Activated T-cell treated with anti-CD3 and anti-CD28 coated beads for 24 hours (primary cell): Measurements from ENCODE around the gene THRAP3.

Experiments used
- DNase-seq: peaks from one replicate; pipeline ENCODE4 v3.0.0-alpha.2; 2020; ENCODE audit warnings: low read depth

THRAP3 gene

DNA sequence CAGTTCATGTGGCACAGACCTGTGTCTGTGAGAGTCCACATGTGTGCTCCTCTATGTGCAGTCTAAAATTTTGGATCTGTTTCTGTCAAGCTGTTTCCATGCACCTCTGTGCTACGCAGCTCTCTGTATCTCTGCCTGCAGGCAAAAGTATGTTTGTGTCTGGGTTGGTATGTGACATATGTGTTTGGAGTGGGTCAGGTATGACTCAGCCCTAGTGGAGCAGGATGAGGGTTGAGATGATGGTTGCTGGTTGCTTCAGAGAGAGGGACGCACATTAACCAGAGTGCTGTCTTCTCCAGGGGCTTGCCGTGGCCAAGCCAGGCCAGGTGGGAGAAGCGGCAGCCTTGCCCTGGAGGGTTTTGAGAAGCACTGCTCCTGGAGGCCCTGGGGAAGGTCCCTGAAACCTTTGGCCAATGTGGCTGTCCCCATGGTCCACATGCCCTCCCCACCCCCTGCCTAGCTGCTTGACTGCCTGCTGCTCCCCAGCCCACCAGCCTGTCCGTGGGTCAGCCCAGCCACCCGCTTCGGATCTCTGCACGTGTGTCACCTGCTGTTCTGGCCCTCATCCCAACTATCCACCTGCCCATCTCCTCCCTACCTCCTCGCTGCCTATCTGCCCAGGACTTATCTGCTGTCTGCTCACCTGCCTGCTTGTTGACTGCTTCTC, 103.3 kb downstream of the THRAP3 start:
- no peak for DNase-seq

DNA sequence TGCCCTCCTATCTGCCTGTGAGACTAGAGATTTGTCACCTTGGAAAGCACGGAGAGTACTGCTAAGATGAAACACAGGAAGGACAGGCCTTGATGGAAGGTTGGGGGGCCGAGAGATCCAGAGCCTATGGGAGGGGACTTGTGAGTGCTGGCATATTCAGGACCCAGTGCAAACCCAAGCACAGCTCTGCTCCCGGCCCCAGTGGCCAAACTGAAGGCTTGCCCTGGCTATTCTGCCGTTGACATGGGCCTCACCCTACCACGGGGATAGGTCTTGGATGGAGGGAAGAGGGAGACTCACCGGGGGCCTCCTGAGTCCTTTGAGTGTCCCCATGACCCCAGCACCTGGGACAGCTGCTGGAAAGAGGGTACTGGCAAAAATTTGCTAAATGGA, 103.8 kb downstream of the THRAP3 start:
- no peak for DNase-seq

DNA sequence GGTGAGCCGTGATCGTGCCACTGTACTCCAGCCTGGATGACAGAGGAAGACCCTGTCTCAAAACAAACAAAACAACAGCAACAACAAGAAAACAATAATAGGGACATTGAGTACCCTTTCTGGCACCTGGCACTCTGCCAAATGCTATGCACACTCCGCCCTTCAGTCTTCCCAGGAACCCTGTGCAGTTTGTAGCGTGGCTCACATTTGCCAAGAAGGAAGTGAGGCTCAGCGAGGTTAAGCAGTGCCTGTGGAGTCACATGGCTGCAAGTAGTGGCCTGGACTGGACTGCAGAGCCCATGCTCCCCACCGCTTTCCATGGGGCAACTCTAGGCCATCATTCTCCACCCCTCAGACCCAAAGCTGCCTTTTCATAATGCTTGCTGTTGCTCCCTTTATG, 104.5 kb downstream of the THRAP3 start:
- no peak for DNase-seq

DNA sequence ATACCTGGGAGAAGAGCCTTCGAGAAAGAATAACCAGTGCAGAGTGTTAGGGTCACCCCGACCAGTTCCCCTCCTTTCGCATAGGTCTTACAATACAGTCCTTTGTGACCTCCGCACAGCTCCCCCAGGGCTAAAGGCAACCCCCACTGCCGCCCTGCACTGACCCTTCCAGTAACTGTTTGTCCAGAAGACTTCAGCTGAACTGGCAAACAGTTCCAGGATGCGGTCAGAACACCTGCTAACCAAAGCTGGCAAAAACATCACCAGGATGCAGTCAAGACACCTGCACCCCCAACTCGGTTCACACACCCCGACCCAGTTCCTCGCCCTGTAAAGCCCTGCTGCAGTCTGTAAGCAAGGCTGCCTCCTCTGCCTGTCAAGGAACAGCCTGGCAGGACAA, 105.6 kb downstream of the THRAP3 start:
- DNase-seq: no peak

DNA sequence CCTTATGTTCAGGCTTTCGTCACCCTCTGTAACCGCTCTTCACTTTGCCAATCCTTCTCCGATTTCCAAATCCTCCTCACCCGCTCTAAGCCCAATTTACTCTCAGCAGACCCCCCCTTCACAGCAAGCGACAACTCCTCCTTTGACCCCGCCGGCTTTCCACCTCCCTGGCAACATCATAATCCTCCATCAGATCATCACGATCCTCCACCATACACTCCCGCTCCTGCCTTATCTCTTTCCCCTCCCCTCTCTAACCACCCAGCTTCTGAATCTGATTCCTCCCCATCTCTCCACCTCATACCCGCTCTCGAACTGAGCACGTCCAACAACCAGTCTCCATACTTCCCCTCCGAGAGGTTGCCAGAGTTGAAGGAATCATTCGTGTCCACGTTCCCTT, 106.7 kb downstream of the THRAP3 start:
- no peak for DNase-seq

DNA sequence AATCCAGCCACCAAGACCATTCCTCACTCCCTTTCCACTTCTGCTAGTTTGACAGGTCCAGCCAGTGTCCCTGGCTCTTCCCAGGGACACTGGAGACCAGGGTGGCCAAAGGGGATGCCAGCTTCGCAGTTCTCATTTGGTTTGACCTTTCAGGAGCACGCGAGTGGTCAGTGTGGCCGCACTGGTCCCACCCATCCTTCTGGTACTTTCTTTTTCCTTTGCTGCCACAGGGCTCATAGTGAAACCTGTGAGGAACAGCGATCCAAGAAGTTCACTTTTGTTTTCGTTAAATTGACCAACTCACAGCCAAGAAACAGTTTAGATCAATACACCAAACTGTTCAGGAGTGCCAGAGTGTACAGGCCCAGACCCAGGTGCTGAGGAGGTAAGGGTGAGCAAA, 113.6 kb downstream of the THRAP3 start:
- DNase-seq: no peak

DNA sequence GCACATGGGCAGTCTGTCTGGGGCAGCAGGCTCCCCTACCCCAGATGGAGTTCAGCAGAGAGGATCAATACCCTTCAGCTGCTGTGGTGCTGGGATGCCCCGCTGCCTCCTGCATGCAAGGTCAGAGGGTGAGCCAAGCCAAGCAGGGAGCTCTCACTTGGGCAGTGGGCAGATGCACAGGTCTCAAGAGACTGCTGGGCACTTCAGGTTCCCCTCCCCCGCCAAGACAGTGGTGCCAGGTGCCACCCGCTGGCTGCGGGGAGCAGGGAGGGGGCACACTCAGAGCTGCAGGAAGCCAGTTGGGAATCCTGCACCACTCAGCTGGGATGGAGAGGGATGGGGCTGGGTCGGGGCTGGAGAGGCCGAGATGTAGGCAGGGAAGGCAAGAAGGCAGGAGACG, 115.0 kb downstream of the THRAP3 start:
- DNase-seq: no peak

DNA sequence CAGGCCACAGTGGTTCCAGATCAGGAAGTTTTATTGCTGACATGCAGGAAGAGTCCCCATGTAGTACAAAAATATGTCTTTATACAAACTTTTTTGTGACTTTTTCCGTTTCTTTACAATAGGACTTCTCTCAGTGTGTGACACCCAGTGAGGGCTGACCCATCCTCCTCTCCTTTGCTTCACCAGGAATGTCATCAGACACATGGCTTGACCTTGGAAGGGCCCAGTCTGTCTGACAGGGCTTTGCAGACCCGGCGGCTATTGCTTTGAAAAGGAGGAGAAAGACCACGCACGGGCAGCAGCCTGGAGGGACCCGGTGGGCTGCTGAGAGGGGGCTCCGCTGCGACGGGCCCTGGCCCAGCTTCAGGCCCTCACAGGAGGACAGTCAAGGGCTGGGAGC, 115.4 kb downstream of the THRAP3 start:
- no peak for DNase-seq

DNA sequence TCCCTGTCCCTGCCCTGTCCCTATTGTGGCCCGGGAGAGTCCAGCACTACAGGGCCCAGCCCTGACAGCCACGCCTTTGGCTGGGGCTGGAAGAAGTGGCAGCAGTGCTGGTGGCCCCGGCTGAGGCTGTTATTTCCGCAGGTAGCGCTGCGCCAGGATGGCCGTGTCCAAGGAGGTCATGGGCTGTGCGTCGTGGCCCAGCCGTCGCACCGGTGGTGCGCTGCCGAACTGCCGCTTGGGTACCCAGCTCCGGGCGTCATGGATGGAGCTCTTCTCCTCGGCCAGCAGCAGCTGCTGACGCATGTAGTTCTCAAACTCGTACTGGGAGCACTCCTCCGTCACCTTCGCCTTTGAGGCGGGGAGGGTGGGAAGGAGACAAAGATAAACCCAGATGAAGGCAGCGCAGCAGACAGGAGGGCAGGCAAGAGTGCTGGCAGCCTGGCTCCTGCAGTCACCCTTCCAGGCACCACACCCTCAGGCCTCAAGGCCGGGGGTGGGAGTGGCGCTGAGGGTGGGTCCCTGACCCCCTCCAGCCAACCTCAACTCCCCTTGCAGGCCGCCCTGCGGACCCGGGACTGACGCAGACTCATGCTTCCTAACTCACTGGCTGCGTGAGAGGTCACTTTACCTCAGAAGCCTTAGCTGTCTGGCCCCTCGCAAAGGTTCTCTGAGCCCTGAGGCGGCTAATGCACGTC, 117.5 kb downstream of the THRAP3 start:
- DNase-seq: no peak

DNA sequence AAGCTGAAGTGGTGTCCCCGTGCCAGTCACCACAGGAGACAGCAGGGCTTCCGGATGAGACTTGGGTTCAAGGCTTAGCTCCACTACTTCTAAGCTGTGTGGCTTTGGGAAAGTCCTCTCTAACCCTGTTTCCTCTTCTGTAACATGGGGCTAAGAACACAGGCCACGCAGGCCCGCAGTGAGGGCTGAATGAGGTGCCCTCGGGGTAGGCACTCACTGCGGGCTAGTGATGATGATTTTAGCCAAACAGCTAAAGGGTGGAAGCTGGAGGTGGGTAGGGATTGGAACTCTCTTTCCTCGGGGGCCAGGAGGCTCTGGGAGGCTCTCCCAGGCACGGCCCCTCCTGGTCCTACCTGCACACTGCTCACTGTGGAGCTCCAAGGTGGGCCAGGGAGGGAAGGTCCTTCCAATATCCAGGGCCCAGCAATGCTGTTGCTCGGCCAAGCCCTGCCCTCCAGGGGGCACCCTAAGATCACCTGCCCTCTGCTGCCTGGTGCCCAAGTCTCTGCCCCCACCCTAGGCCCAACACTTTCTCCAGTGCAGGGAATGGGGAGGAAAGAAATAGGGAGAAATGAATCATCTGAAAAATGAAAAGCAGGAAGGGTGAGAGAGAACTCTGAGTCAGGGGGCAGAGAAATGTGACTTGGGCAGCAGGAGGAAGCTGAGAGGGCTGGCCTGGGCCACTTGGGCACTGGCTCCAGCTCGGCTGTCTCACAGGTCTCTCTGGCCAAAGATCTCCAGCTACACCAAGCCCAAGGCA, 118.4 kb downstream of the THRAP3 start:
- DNase-seq: no peak

DNA sequence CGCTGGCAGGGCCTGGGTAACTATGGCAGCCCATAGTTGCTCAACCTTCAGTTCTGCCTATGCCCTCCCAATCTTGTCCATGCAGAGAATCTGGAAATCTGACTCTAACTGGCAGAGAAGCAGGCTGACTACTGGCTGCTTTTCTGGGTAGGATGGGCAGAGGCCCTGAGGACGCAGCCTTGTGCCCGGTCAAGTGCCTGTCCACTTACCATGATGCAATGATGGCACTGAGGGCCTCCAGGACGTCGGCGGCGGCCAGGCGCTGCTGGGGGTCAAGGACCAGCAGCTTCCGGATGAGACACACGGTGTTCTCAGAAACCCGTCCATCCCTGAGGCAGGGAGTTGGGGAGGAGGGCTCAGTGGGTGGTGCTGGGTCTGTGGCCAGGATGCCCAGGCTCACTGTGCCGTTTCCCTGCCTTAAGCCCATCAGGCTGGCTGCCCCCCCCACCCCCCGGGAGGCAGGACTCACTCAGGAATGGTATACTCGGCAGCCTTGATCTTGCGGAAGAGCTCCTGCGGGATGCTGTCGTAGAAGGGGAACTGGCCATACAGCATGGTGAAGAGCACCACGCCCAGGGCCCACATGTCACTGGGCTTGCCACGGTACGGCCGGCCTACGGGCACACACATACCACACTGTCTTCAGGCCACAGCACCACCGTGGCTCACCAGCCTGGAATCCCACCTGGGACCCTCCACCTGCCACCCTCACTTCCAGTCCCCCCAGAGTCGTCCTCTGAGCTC, 119.6 kb downstream of the THRAP3 start:
- no peak for DNase-seq

DNA sequence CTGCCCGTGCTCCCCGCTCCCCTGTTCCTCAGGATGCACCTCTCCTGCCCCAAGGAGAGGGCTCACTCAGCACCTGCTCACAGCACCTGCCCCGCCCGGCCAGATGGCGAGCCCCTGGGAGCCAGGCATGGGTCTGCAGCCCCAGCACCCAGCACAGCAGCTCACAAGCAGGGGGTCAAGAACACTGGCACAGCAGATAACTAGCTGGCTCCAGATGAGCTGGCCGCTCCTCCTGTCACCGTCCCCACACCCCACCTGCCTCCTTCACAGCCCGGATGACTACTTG, 120.1 kb downstream of the THRAP3 start:
- DNase-seq: no peak

DNA sequence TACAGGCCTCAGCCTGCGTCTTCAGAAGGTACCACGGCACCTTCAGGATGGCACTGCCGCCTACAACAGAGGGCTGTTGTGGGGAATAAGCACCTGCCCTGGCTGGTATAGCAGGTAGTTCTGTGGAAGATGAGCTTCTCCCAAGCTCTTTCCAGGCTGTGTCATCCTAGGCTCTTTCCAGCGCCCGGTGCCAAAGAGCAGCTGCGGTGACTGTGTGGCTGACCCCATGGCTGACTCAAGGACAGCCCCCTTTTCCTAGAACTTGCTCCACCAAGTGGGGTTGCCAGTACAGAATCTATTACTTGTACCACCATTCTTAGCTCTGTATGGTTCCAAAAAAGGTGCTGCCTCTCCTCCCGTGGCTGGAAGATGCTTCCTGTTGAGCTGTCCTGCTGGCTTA, 121.1 kb downstream of the THRAP3 start:
- DNase-seq: no peak

DNA sequence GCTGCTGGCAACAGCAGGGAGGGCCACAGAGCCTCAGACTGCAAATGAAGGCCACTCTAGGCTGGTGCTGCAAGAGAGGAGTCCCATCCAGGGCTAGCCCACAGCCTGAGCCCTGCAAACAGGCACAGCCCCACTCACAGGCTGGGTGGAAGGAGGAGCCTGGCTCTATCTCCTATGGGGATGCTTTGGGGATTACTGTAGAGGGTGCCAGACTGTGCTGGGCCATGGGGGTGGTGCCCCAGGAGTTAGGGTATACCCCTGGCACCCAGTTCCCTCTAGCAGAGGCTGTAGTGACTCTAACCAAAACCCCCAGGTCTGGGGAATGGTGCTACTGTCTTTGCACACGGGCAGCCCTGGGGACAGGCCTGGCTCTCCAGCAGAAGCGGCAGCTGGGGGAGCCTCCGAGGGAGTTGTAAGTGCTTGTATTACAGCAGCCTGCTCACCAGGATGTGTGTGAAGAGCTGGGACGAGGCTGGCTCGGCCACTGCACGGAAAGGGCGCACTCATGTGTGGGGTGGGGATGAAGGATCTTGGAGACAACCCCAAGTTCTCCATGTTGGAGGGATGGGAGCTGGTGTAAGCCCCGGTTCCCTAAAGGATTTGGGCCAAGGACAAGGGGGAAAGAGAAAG, 122.6 kb downstream of the THRAP3 start:
- no peak for DNase-seq

DNA sequence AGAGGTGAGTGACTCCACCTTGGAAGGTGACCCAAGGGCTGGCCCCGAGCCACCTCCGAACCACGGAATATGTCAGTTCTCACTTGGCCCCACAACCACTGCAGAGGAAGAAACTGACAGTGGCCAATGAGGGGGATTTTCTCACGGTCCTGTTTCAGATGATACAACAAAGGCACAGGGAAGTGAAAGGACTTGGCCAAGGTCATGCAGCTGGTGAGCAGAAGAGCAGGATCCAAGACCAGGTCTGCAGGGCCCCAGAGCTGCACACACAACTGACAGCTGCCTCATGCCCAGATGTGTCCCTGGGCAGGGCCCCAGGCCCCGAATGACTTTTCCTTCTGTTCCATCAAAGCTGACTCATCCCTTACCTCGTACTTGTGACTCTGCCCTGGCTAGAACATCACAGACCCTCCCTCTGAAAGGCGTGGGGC, 125.0 kb downstream of the THRAP3 start:
- DNase-seq: no peak

DNA sequence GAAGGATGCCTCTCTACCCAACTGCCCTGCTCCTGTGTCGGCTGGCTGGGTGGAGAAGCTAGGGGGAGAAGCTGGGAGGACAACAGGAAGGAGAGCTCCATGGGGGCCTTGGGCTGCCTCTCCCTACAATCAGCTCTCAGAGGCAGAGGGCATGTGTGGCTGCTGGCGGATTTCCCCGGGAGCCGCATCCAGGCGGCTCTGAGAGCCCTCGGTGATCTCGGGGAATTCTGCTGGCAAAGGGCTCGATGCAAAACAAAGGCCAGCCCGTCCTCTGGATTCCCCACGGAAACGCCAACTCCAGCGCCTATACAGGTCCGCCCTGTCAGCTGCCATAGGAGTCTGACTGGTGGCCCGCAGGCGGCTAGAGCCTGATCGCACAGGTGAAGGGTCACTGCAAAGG, 125.6 kb downstream of the THRAP3 start:
- DNase-seq: no peak

DNA sequence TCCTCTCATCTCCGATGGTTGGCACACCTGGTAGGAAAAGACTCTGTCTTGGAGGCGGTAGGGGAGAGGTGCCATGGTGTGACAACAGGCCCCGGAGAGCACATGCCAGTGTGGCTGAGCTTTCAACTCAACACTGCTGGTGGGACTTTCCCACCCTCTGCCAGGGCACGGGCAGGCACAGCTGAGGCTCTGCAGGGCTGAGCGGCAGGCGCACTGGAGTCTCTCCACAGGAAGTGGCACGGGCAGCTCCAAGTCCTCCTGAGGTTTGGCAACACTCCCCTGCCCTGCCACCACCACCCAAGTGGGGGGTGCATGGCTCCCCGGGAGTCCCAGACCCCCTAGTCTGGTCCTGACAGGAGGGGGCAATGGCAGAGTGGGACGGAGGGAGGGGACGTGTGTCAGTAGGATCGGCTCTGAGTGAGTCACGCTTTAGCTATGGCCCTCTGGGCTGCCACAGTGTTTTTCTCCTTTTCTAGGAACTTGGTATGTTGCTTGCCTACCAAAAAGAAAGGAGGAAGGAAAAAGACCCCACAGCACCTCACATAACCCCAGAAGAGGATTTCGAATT, 126.5 kb downstream of the THRAP3 start:
- peak; percentile 49 for DNase-seq

DNA sequence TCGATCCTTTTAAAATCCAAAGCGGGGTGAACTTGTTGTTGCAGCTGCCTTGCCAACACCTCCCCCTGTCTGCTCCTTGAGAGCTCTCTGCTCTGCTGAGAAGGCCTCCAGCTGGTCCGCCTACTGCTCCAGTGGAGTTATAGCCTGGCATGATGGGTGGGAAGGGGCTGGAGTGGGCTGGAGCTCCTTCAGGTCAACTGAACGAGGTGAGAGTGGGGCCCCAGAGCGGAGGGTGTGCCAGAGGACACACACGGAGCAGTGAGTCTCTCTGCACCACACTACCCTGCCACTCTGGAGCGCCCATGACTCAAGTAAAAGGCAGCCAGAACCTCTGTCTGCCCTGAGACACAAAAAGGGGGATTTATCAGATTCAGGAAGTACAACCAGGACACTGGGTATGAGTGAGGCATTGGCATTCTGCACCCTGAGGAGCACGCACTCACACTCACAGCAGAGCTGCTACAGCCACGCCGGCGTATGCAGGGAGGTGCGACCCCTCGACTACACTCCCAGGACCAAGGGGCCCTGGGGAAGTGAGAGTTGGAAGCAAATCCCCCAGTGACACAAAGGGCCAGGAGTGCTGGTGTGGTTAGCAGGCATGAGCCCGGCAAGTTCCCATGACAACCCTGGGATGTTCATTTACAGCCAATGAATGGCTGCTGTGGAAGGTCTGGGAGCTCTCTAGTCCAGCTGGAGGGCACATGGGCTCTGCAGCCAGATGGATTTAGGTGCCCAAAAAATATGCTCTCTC, 127.2 kb downstream of the THRAP3 start:
- DNase-seq: no peak

DNA sequence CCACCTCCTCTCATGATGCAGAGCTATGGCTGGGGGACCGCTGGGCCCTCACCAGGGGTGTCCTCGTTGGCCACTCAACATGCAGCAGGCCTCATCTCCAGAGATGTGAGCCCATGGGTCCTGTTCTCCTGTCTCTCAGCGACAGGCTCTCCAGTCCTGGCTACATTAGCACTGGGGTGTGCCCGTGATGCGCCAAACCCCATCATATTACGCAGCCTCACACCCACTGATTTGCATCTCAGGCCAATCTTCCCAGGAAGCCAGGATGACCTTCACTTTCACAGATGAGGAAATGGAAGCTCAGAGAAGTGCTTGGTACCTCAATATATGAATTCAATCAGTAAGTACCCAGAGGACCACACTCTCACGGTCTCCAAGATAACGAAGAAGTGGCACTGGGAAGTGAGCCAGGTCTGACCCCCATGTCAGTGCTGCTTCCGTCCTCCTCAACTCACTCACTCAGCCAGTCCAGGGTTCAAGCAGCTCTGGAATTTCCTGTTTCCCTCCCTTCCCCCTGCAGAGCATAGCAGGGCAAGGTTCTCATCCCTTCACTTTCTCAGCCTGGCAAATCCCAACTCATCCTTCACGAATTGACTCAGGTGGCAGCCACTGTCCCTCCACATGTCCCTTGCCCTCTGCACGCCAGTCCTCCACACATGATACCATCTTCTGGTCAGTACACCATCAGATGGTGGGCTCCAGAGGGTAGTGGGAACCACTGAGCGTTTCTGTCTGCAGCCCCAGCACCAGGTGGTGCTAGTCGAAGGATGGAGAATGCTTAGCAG, 128.1 kb downstream of the THRAP3 start:
- DNase-seq: no peak
